DMS153 treated with DMSO at 0.1 percent for 48 hours (cell line): ENCODE results near the gene SYF2.

Experiments used
- DNase-seq: peaks from one replicate; lab custom pipeline; 2025; ENCODE audit not compliant: unreplicated experiment; lab: John Stamatoyannopoulos, UW

The SYF2 gene

DNA sequence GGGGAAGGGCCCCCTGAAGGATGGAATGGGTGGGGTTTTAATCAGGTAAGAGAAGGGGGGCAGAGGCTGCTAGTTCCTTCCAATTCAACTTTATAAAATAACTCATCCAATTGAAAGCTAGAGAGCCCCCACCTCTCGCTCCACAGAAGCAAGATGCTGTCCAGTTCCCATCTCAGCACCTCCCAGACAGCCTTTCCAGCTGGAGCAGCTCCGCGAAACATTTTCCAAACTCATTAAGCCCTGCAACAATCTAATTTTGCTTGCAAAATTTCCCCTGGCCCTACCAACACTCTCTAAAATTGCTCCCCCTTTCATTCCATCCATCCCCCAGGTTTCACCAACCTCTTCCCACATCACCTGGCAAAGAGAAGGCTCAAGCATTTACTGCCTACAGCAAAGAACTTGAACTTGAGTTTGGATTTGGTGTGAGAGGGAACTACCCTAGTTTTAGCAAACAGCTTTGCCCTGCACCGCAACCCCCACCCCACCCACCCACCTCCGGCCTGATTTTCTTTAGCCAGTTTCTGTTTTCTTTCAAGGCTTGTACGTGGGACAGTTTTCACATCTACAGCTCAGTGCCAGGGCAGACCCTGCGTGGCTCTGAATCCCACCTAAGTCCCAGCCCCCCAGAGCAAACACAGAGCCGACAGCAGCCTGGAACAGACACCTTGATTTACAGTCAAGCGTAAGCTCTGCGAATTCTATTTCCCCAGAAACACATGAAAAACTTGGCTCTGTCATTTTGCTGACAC, 46.7 kb downstream of the SYF2 start:
- DNase-seq: no peak

DNA sequence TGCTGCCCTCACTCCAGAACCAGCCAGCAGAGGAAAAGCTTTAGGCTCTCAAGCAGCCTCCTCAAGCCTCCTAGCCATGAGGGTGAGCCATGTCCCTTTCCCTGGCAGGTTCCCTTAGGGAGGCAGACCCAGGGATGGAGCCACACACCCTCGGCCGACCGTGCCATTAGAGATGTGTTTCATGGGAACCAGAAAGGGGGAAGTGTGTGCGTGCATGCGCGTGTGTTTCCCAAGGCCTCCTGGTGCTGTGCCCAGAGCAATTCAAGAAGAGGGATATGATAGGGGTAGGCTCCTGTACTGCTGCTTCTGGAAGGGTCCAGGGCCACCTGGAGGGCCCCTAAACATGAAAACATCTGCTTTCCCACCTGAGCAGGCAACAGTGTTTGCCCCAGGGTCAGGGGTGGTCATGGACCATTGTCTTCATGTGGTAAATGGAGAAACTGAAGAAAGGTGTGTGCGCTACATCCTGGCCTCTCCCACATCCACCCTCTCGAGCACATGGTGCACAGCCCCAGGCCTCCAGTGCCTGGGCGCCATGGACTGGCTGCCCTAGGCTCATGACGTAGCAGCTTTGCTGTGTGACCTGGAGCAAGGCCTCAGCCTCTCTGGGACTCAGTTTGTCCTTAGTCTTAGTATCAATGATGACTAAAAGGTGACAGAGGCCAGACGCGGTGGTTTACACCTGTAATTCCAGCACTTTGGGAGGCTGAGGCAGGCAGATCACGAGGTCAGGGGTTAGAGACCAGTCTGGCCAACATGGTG, 48.1 kb downstream of the SYF2 start:
- no peak for DNase-seq

DNA sequence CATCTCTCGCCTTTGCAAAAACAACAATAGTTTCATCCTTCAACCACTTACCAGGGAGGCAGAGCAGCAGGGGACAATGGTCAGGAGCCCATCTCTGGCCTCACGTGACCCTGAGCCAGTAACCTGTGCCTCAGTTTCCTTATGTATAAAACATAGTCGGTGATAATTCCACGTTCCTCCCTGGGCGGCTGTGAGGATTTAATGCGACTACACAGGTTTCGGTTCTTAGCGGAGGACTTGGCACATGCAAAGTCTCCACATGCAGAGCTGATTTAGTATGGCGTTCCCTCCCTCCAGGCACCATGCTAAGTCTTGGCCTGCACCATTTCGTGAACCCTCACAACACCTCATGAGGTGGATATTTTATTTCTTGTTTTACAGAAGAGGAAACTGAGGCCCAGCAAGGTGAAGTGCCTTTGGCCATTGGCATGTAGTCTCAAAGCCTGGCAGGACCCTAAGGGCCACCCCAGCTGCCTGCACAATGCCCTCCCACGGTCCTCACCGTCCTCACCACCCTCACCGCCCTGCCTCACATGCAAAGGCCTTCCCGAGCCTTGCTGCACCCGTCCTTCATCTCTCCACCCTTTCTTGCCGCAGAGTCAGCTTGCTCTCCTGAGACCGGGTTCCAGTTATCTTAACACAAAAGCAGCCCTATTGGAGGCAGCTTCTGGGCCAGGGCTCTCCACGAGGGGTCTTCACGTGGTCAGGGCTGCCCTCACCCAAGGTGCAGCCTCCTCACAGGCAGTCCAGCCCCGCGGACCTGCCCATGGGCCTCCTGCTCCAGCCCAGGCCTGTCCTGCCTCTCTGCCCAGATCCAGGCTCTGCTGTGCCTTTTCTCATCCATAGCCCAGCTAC, 48.9 kb downstream of the SYF2 start:
- DNase-seq: no peak

DNA sequence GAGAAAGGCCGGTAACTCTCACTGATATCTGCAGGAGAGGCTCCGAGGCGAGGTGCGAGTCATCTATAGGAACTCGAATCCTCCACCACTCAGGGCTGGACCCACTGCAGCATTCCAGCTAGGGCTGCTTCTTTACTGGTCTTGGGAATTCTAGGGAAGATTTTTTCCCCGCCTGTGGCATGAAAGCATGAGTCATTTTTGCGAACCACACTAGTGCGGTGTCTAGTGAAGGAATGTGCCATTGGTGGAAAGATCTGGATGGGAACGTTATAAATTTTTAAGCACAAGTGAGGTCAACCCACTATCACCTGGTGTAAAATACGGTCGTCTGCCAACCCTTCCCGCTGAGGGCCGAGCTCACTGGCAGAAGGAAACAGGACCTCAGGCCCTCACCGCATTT, 49.7 kb downstream of the SYF2 start:
- no peak for DNase-seq

DNA sequence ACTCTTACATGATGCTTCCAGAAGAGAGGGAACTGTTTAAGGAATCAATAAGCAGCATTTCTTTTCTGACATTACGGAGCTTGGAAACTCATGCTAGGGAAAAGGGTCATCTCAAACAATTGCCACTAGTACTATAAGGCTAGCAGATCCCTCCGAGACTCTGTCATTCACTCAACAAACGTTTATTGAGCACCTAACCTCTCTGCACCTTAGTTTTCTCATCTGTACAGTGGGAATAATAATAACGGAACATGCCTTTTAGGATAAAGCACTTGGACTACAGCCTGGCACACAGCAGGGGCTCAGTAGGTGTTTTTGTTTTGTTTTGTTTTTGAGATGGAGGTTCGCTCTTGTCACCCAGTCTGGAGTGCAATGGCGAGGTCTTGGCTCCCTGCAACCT, 51.3 kb downstream of the SYF2 start:
- no peak for DNase-seq

DNA sequence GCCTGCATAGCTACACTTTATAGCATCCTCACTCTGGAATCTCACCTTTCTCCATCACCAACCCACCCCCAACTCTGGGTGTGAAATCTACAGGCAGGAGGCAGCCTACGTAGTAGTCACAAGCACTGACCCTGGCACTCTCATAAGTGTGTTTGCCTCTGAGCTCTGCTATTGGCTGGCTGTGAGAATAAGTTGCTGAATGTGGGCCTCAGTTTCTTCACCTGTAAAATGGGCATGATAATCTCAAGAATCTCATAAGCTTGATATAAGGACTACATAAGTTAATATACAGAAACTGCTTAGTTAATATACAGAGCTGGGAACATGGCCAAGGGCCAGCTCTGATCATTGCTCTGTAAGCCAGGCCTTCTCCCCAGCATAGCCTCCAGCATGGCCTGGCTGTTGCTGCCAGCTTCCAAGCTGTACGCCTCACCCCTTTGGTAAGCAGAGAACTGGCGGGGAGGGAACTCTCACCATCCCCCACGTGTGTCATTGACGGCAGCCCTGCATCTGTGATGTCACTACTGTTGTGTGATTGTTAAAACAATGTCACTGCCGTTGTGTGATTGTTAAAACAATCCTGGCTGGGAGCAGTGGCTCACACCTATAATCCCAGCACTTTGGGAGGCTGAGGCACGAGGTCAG, 53.3 kb downstream of the SYF2 start:
- DNase-seq: no peak

DNA sequence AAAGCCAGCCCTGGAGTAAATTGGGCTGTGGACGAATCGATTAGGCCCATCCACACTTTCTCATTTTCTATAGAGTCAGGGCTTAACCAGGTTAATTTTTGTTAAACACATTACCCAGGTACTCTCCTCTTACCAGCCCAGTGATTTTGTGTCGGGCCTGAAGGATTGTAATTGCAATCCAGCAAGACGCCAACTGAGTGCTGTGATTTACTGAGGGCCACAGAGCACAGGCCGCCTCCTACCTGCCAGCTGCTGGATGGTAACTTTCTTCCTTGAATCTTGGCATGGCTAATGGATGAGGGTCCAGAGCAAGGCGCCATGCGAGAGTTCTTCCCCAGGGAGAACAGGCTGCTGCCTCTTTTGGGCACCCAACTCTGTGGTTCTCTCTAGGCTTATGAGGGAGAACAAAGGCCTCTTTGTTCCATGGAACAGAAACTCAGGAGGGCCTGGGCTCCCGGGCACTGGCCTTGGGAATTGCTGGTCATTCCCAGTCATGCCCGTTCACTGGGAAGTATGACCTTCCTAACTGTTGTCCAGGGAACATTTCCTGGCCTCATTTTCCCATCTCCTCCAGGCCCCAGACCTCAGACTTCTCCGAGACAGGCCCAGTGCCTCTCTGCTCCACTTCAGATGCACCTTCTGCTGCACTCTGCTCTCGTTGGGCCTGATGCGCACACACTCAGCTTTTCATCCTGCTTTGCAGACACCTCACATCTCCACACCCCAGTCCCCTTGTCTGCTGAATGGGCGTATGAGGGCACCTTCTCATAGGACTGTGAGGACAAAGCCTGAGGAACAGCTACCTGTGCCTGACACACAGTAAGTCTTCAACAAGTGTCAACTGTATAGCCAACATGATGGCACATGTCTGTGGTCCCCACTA, 57.3 kb downstream of the SYF2 start:
- no peak for DNase-seq

DNA sequence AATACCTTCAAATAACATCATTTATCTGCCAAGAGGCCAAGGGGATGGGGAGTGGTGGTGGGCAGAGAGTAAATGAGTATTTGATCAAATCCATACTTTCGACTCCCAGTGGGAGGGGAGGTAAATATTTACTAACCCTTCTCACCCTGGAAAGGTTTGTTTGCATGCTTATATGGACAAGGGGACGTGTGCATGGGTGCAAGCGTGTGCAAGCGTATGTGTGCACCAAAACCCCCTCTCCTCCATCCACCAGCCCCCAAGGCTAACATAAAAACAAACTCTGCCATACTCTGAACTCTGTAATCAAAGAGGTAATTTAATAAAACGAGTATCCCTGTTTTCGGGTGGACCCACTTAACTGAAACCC, 58.0 kb downstream of the SYF2 start:
- no peak for DNase-seq

DNA sequence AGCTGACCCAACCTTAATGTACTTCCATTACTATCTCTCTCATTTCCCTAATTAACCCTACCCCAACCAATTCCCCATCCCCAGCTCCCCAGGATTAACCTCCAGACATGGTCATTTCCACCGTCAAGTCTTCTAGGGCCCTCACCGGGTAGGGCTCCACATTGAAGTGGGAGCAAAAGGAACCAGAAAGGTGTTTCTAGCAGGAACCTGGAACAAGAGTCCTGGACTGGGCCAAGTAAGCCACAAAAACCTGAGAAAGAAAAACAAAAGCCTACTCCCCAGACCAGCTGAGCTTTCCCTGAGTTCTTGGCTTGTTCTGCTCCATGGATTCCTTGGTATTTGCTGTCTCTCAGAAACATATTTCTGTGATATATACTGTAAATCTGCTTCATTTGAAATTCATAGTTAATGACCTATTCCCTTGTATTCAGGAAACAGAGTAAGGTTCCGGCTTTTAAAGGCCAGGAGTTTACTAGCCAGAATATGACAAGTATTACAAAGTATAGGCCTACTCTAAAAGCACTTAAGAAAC, 58.4 kb downstream of the SYF2 start:
- DNase-seq: no peak
